ENCODE data around the gene CTSZ.
"Not testable (repeated sequence)": the region's sequence is repeated elsewhere in the genome, so short reads cannot be mapped to it uniquely, and the experiment has no call there.

Gene CTSZ

DNA sequence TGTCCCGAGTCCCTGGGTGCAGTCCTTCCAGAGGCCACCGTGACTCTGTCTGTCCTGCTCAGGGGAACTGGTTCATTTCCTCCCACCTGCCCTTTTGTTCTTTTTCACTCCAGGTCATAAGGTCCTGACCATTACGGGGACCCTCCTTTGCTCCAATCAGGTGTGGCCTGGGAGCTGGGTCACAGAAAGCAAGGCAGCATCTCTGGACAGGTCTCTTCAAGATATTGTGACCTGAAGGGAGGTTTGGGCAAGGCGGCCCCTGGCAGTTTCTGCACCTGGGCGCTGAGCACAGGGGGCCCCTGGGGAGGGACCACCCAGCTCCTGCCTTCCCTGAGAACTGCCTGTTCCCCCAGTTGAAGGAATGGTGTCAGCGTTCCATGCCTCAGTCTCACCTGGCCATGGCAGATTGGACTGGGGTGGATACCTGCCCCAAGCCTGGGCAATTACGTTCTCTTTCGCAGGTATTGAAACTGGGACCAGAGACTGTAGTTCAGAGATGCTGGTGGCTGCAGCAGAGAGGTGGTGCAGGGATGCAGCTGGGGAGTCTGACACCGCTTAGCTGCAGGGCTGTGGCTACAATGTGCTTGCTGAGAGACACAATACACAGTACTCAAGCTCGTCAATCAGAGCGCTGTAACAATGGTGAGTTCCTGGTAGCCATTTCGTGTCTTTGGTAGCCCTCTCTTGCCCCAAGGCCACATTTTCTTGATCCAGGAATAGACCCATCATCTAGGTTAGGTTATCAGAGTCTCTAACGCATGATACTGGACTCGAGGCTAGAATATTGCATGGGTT is 41.6 kb downstream of the CTSZ start:
- TF ChIP-seq, protein P1, sequence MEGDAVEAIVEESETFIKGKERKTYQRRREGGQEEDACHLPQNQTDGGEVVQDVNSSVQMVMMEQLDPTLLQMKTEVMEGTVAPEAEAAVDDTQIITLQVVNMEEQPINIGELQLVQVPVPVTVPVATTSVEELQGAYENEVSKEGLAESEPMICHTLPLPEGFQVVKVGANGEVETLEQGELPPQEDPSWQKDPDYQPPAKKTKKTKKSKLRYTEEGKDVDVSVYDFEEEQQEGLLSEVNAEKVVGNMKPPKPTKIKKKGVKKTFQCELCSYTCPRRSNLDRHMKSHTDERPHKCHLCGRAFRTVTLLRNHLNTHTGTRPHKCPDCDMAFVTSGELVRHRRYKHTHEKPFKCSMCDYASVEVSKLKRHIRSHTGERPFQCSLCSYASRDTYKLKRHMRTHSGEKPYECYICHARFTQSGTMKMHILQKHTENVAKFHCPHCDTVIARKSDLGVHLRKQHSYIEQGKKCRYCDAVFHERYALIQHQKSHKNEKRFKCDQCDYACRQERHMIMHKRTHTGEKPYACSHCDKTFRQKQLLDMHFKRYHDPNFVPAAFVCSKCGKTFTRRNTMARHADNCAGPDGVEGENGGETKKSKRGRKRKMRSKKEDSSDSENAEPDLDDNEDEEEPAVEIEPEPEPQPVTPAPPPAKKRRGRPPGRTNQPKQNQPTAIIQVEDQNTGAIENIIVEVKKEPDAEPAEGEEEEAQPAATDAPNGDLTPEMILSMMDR (IDR thresholded peaks at IDR 0.05; ENCODE audit: borderline replicate concordance, control extremely low read depth, extremely low read depth, insufficient read depth, missing control alignments), result no peak
- DNase-seq (ENCODE audit: low spot score), result no peak
- in situ Hi-C loops (cut with MboI; ENCODE audit: low sequenced_read_pairs, unreplicated experiment), result no loop called here

GRCh38 chr20:58963922-58964321 is 43.1 kb downstream of the CTSZ start:
- DNase-seq (ENCODE audit: low spot score); in situ Hi-C loops (cut with MboI; ENCODE audit: low sequenced_read_pairs, unreplicated experiment): not testable (repeated sequence)

- DNase-seq (ENCODE audit: low spot score), result no peak
- in situ Hi-C loops (cut with MboI; ENCODE audit: low sequenced_read_pairs, unreplicated experiment), result no loop called here
- TF ChIP-seq, protein P1 (IDR thresholded peaks at IDR 0.05; ENCODE audit: borderline replicate concordance, control extremely low read depth, extremely low read depth, insufficient read depth, missing control alignments), result no peak
These were observed 43.9 kb downstream of the CTSZ start for GRCh38 chr20:58963060-58963584.

DNA sequence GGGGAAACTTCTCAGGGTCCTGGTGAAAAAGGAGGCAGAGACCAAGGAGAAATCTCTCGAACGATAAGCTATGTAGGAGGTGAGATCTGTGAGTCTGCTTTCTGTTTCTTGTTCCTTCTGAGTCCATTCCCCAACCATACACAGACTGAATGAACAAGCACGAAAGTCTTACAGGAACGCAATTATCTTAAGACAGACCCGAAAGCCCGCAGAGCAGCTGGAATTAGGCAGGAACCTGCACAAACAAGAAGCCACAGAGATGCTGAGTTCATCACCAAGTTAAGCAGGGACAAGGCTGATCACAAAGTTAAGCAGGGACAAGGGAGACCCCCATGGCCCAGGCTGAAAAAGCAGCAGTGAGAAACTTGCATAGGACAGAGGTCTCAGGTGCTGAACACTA is 47.4 kb downstream of the CTSZ start:
- TF ChIP-seq, protein P1 (IDR thresholded peaks at IDR 0.05; ENCODE audit: borderline replicate concordance, control extremely low read depth, extremely low read depth, insufficient read depth, missing control alignments), result no peak
- in situ Hi-C loops (cut with MboI; ENCODE audit: low sequenced_read_pairs, unreplicated experiment), result no loop called here
- DNase-seq (ENCODE audit: low spot score), result no peak

GRCh38 chr20:58956078-58956477 is 51.0 kb downstream of the CTSZ start:
- in situ Hi-C loops (cut with MboI; ENCODE audit: low sequenced_read_pairs, unreplicated experiment), result no loop called here
- no peak for DNase-seq (ENCODE audit: low spot score)
- TF ChIP-seq, protein P1 (IDR thresholded peaks at IDR 0.05; ENCODE audit: borderline replicate concordance, control extremely low read depth, extremely low read depth, insufficient read depth, missing control alignments), result no peak

DNA sequence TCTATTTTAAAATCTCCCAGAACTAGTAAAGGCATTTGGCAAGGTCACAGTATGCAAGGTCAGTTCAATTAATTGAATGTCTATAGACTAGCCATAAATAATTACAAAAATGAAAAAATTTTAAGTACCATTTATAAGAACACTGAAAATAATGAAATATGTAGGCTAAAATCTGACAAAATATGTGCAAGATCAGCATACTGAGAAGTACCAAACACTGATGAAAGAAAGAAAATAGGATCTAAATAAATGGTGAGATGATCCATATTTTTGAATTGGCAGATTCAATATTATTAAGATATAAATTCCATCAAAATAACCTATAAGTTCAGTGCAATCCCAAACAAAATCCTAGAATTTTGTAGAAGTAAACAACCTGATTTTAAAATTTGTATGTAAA is 54.0 kb downstream of the CTSZ start:
- TF ChIP-seq, protein P1 (IDR thresholded peaks at IDR 0.05; ENCODE audit: borderline replicate concordance, control extremely low read depth, extremely low read depth, insufficient read depth, missing control alignments), result no peak
- no peak for DNase-seq (ENCODE audit: low spot score)
- in situ Hi-C loops (cut with MboI; ENCODE audit: low sequenced_read_pairs, unreplicated experiment), result no loop called here

- TF ChIP-seq, protein P1 (IDR thresholded peaks at IDR 0.05; ENCODE audit: borderline replicate concordance, control extremely low read depth, extremely low read depth, insufficient read depth, missing control alignments), result no peak
- no peak for DNase-seq (ENCODE audit: low spot score)
- in situ Hi-C loops (cut with MboI; ENCODE audit: low sequenced_read_pairs, unreplicated experiment), result no loop called here
These were observed 56.5 kb downstream of the CTSZ start for GRCh38 chr20:58950603-58951002.

GRCh38 chr20:58947797-58948388 is 59.2 kb downstream of the CTSZ start:
- DNase-seq (ENCODE audit: low spot score); in situ Hi-C loops (cut with MboI; ENCODE audit: low sequenced_read_pairs, unreplicated experiment): not testable (repeated sequence)

Data from GM13976 (cell line).